GM23338 (cell line): Measurements from ENCODE around the gene MRPS27. TPM values are rescaled to one million over a fixed set of nuclear protein-coding genes. Genes with fewer than 3 reads are reported as not detected.

Experiments
- ATAC-seq: fragments of 200-7000 bp; cut with Tn5 transposase; 3 replicates; pipeline ENCODE4 v1.9.1; 2020
- DNase-seq: peaks from one replicate; pipeline ENCODE4 v3.0.0-alpha.2; 2015; ENCODE audit warnings: low spot score
- H2AFZ ChIP-seq: fragments of 200-600 bp; sonication (generic); 2 replicates; pipeline ENCODE4 v1.8.0; 2016; ENCODE audit warnings: antibody characterized with exemption, mild to moderate bottlenecking, moderate library complexity
- H3F3A ChIP-seq: fragments of 200-600 bp; sonication (generic); replicated peaks from 2 replicates; pipeline ENCODE4 v1.8.0; 2017; ENCODE audit warnings: antibody characterized with exemption, mixed run types, low read depth
- H3K27ac ChIP-seq: fragments of 200-600 bp; sonication (generic); 2 replicates; pipeline ENCODE4 v1.6.1; 2016; ENCODE audit warnings: low read depth
- H3K27me3 ChIP-seq: fragments of 200-600 bp; sonication (generic); 2 replicates; pipeline ENCODE4 v1.8.0; 2016; ENCODE audit warnings: mild to moderate bottlenecking, mixed run types, moderate library complexity; ENCODE audit not compliant: insufficient read depth
- H3K36me3 ChIP-seq: fragments of 200-600 bp; sonication (generic); 2 replicates; pipeline ENCODE4 v1.8.0; 2016; ENCODE audit warnings: mild to moderate bottlenecking; ENCODE audit not compliant: insufficient read depth
- H3K4me1 ChIP-seq: fragments of 200-600 bp; sonication (generic); 2 replicates; pipeline ENCODE4 v1.8.0; 2016; ENCODE audit warnings: mild to moderate bottlenecking, moderate library complexity; ENCODE audit not compliant: insufficient read depth
- H3K4me2 ChIP-seq: fragments of 200-600 bp; sonication (generic); 2 replicates; pipeline ENCODE4 v1.7.1; 2017; ENCODE audit warnings: mixed run types
- H3K4me3 ChIP-seq: fragments of 200-600 bp; sonication (generic); 2 replicates; pipeline ENCODE4 v1.6.1; 2016; ENCODE audit warnings: mixed run types
- H3K79me2 ChIP-seq: fragments of 200-600 bp; sonication (generic); replicated peaks from 2 replicates; pipeline ENCODE4 v1.8.0; 2017; ENCODE audit warnings: mild to moderate bottlenecking; ENCODE audit not compliant: insufficient read depth
- H3K9me2 ChIP-seq: fragments of 200-600 bp; sonication (generic); 2 replicates; pipeline ENCODE4 v1.8.0; 2017; ENCODE audit not compliant: insufficient read depth
- H4K20me1 ChIP-seq: fragments of 200-600 bp; sonication (generic); replicated peaks from 2 replicates; pipeline ENCODE4 v1.8.0; 2017; ENCODE audit warnings: mild to moderate bottlenecking; ENCODE audit not compliant: insufficient read depth
- H3K27ac Mint-ChIP-seq: 2 replicates; pipeline ENCODE4 v1.8.0; 2020; ENCODE audit warnings: inconsistent platforms, mild to moderate bottlenecking, moderate library complexity, mixed read lengths
- H3K27me3 Mint-ChIP-seq: 3 replicates; pipeline ENCODE4 v1.8.0; 2022; ENCODE audit warnings: low read depth, mild to moderate bottlenecking, moderate library complexity, mixed read lengths, inconsistent platforms; ENCODE audit not compliant: insufficient read depth, poor library complexity
- H3K36me3 Mint-ChIP-seq: 3 replicates; pipeline ENCODE4 v1.8.0; 2021; ENCODE audit warnings: low read depth, mild to moderate bottlenecking, inconsistent platforms, moderate library complexity, mixed read lengths
- H3K4me1 Mint-ChIP-seq: 3 replicates; pipeline ENCODE4 v1.8.0; 2020; ENCODE audit warnings: mild to moderate bottlenecking, inconsistent platforms, mixed read lengths
- H3K4me3 Mint-ChIP-seq: 3 replicates; pipeline ENCODE4 v1.8.0; 2021; ENCODE audit warnings: moderate library complexity, mild to moderate bottlenecking, inconsistent platforms, mixed read lengths
- H3K9me3 Mint-ChIP-seq: 3 replicates; pipeline ENCODE4 v1.8.0; 2020; ENCODE audit warnings: moderate library complexity, mild to moderate bottlenecking, inconsistent platforms, mixed read lengths
- CTCF ChIP-seq, 2 experiments: fragments of 200-600 bp in 1 of 2; sonication (generic) in 1 of 2; conservative IDR thresholded peaks; 2 replicates each; pipeline versions ENCODE4 v1.5.1 to v1.6.1; 2016 to 2017; ENCODE audit warnings: antibody characterized with exemption in 2 of 2, low read depth in 2 of 2, mild to moderate bottlenecking in 2 of 2, moderate library complexity in 1 of 2
- JUNB ChIP-seq: IDR thresholded peaks from one replicate; pipeline ENCODE4 v1.6.1; 2016; ENCODE audit warnings: antibody characterized with exemption; ENCODE audit not compliant: unreplicated experiment
- ZNF462 ChIP-seq: fragments of 250-450 bp; sonication (Bioruptor Pico); IDR thresholded peaks from 2 replicates; pipeline ENCODE4 v1.5.0; 2020; ENCODE audit warnings: mild to moderate bottlenecking, moderate library complexity
- polyA plus RNA-seq: library from polyadenylated mRNA; unstranded; fragments of >200 nt; fragmentation: Nextera tagmentation; extraction: Ambion mirVana; gene quantifications from 2 replicates; pipeline ENCODE4 v1.2.1, GENCODE V29; 2016
- total RNA-seq: library from RNA; depleted of rRNA; stranded (reverse); fragments of >200 nt; shearing (Covaris generic); gene quantifications from 2 replicates; pipeline ENCODE4 v1.2.3, GENCODE V29; 2014

Gene MRPS27
- total and polyA plus RNA-seq, 2 experiments from 2014 or later = 53.2 to 141 TPM

DNA sequence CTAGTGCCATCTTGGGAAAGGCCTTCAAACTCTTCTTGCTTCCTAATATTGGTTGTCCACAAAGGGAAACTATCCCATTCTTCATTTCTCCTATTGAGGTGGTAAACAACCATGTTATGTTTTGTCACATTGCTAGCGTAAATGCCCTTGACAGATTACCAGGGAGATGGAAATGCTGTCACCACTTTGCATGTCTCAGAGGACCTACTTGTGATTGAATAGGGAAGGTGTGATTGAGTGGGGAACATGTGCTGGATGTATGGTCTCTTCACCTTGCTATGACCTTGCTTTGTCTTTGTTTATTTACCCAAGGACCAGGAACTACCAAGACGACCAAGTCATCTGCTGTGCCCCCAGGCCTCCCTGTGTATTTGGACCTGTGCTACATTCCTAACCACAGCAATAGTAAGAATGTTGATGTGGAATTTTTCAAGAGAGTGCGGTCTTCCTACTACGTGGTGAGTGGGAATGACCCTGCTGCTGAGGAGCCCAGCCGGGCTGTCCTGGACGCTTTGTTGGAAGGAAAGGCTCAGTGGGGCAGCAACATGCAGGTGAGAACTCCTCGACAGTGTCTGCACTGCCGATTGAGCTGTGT lies 116.7 kb downstream of the MRPS27 start:
- no peaks in the 10 kb centered on the region for H3F3A ChIP-seq
- H3K4me2 ChIP-seq = no peak overlapping the region
- H3K79me2 ChIP-seq = no peaks in the 10 kb centered on the region
- peaks cover 72% of the 10 kb centered on the region for H3K36me3 Mint-ChIP-seq
- TF ChIP-seq ZNF462 (CRISPR knock-in tag) = no peak
- no peak for TF ChIP-seq JUNB
- TF ChIP-seq CTCF (conservative IDR thresholded peaks at IDR 0.05; ENCODE audit: low read depth in 2 of 2) = no peak
- H3K9me2 ChIP-seq = peaks cover 6% of the 10 kb centered on the region
- no peaks in the 10 kb centered on the region for H3K27me3 ChIP-seq
- H3K27ac Mint-ChIP-seq = no peak overlapping the region
- ATAC-seq = no peak
- no peak overlapping the region for H3K4me3 ChIP-seq
- no peak overlapping the region for H3K4me3 Mint-ChIP-seq
- peaks cover 16% of the 10 kb centered on the region for H3K4me1 Mint-ChIP-seq
- H3K27me3 Mint-ChIP-seq = peaks cover 4% of the 10 kb centered on the region
- H4K20me1 ChIP-seq = no peaks in the 10 kb centered on the region; the same call in 1 of the 2 replicates
- H3K27ac ChIP-seq = no peak overlapping the region
- no peaks in the 10 kb centered on the region for H3K9me3 Mint-ChIP-seq
- peaks cover 10% of the 10 kb centered on the region; the same call in 1 of the 2 replicates for H3K4me1 ChIP-seq
- H3K36me3 ChIP-seq = peaks cover 29% of the 10 kb centered on the region
- no peak overlapping the region for H2AFZ ChIP-seq
- DNase-seq = no peak
